Stimulated activated CD4-positive, alpha-beta T cell treated with anti-CD3 and anti-CD28 coated beads, TNF-alpha, amount 100 ng/mL, for 1 hour (primary cell): ENCODE data around the gene KIZ.

ENCODE experiments used
- DNase-seq, 3 donors: peaks; one replicate each; pipeline ENCODE4 v3.0.0-alpha.2; 2020; ENCODE audit warnings: low read depth in 3 of 3, low spot score in 1 of 3

The KIZ gene

GRCh38 chr20:21105429-21106170 lies 20.3 kb upstream of the KIZ start:
- DNase-seq: no peak

- DNase-seq: no peak
These were observed 19.5 kb upstream of the KIZ start, which contains the start of gene LINC00237 for GRCh38 chr20:21106171-21107017. Gene LINC00237 (minus strand): TSS chr20:21106358.

- no peak for DNase-seq
These were observed 16.7 kb upstream of the KIZ start for GRCh38 chr20:21109144-21109543.

GRCh38 chr20:21110811-21111210 lies 15.1 kb upstream of the KIZ start:
- DNase-seq: no peak

GRCh38 chr20:21111416-21111815 lies 14.5 kb upstream of the KIZ start:
- DNase-seq: no peak

- no peak for DNase-seq
These were observed 12.2 kb upstream of the KIZ start for GRCh38 chr20:21113697-21114096.

GRCh38 chr20:21114584-21114983 lies 11.3 kb upstream of the KIZ start:
- no peak for DNase-seq

- DNase-seq: no peak
These were observed 8.4 kb upstream of the KIZ start for GRCh38 chr20:21117521-21117920.

GRCh38 chr20:21118138-21118537 lies 7.7 kb upstream of the KIZ start:
- no peak for DNase-seq

- no peak for DNase-seq
These were observed 7.1 kb upstream of the KIZ start for GRCh38 chr20:21118782-21119181.

GRCh38 chr20:21124190-21124589 lies 1.7 kb upstream of the KIZ start:
- DNase-seq: no peak

- DNase-seq: no peak
These were observed 622 bp upstream of the KIZ start for GRCh38 chr20:21125072-21125848.

GRCh38 chr20:21126581-21126870 lies 644 bp downstream of the KIZ start:
- DNase-seq: no peak

GRCh38 chr20:21127201-21127981 lies 1.5 kb downstream of the KIZ start:
- DNase-seq: no peak

GRCh38 chr20:21129861-21130260 lies 4.0 kb downstream of the KIZ start:
- no peak for DNase-seq

GRCh38 chr20:21133404-21133803 lies 7.5 kb downstream of the KIZ start:
- DNase-seq: no peak

- no peak for DNase-seq
These were observed 8.2 kb downstream of the KIZ start for GRCh38 chr20:21133917-21134622.

- no peak for DNase-seq
These were observed 9.1 kb downstream of the KIZ start for GRCh38 chr20:21134883-21135493.

GRCh38 chr20:21136015-21136732 lies 10.3 kb downstream of the KIZ start:
- no peak for DNase-seq
